Breast epithelium (tissue), 3 donors: ENCODE results near the gene ZNHIT1.

Source experiments
- POLR2A ChIP-seq: fragments of 450-650 bp; IDR thresholded peaks from one replicate; pipeline ENCODE4 v1.6.1; 2016; ENCODE audit warnings: antibody characterized with exemption, mild to moderate bottlenecking, moderate library complexity
- TF ChIP-seq, protein P1 (sequence below), 3 donors: fragments of 450-650 bp; IDR thresholded peaks; one replicate each; pipeline ENCODE4 v1.5.1; 2016 to 2017; ENCODE audit warnings: antibody characterized with exemption in 3 of 3, mild to moderate bottlenecking in 3 of 3, moderate library complexity in 3 of 3

DNA sequence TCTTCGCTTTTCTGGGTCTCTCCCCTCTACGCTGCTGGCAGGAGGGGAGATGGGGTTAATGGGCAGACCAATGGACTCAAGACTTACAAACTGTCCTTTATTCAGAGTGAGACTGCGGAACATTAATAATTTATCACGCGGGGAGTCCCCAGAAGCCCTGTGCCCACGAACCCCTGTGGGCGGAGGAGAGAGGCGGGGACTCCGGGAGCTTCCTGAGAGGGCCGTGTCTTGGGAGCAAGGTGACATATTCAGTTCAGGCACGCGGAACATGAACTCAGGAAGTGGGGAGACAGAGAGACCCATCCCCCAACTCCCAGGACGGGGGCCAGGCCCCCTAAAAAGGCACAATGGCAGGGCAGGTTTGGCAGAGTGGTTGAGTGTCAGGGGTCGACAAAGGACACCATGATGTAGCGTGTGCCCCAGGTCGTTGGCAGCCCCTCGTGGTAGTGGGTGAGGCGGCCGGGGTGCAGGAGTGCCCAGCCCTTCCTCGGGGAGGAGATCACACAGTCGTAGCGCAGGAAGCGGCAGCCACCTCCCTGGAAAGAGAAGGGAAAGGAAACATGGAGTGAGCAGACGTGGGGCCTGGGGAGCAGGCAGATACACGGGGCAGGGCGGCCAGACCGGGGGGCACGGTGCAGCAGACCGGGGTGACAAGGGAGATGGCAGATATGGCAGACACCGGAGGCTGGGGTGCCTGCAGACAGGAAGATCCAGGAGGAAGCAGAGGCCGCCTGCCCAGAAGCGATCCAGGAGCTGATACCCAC is 11.9 kb upstream of the ZNHIT1 start:
- TF ChIP-seq, protein P1, sequence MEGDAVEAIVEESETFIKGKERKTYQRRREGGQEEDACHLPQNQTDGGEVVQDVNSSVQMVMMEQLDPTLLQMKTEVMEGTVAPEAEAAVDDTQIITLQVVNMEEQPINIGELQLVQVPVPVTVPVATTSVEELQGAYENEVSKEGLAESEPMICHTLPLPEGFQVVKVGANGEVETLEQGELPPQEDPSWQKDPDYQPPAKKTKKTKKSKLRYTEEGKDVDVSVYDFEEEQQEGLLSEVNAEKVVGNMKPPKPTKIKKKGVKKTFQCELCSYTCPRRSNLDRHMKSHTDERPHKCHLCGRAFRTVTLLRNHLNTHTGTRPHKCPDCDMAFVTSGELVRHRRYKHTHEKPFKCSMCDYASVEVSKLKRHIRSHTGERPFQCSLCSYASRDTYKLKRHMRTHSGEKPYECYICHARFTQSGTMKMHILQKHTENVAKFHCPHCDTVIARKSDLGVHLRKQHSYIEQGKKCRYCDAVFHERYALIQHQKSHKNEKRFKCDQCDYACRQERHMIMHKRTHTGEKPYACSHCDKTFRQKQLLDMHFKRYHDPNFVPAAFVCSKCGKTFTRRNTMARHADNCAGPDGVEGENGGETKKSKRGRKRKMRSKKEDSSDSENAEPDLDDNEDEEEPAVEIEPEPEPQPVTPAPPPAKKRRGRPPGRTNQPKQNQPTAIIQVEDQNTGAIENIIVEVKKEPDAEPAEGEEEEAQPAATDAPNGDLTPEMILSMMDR (IDR thresholded peaks at IDR 0.05), result no peak
- TF ChIP-seq POLR2A, result no peak
